IPS-NIHi7 (cell line): ENCODE data around the gene DPM3.
"Not testable (repeated sequence)": the region's sequence is repeated elsewhere in the genome, so short reads cannot be mapped to it uniquely, and the experiment has no call there.

Experiments
- DNase-seq: peaks from one replicate; pipeline ENCODE4 v3.0.0; 2012; ENCODE audit warnings: mixed read lengths; ENCODE audit errors: extremely low spot score

The DPM3 gene

GRCh38 chr1:155125511-155125945, 14.8 kb downstream of the DPM3 start:
- DNase-seq: no peak

GRCh38 chr1:155124503-155125463, 15.5 kb downstream of the DPM3 start:
- peak; percentile 24 for DNase-seq

DNA sequence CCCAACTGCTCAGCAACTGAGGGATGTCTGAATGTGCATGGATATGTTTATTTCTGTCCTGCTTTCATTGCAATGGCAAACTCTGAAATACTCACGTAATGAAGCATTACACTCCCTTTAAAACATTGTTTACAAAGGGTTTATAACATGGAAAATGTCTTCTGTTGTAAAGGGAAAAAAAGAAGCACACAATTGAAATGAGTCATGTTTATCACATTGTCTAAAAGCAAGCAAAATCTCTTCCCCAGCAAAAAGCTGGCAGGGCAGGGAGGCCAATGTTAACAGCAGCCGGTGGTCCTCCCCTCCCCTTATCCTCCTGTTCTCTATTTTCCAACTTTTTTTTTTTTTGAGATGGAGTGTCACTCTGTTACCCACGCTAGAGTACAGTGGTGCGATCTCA, 16.5 kb downstream of the DPM3 start:
- no peak for DNase-seq

- no peak for DNase-seq
Observed at GRCh38 chr1:155122308-155122707, 18.0 kb downstream of the DPM3 start.

DNA sequence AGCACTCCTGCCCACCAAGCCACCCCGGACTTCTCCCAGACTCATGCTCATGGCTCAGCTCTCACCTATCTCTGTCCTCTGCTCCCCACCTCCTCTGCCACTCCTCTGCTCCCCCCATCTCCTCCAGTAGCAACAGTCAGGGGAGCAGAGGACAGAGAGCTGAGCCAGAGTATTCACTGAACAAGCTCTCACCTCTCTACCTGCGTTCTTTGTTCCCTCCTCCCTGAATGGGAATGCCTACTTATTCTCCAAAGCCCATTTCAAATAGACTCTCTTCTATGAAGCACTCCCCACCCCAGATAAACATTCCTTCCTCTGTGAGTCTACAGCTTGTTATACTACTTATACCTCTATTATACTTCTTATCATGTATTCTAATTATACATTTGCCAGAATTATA, 19.1 kb downstream of the DPM3 start:
- DNase-seq: no peak

GRCh38 chr1:155120253-155120652, 20.1 kb downstream of the DPM3 start:
- no peak for DNase-seq

- DNase-seq: not testable (repeated sequence)
Observed at GRCh38 chr1:155118090-155118489, 22.2 kb downstream of the DPM3 start.

DNA sequence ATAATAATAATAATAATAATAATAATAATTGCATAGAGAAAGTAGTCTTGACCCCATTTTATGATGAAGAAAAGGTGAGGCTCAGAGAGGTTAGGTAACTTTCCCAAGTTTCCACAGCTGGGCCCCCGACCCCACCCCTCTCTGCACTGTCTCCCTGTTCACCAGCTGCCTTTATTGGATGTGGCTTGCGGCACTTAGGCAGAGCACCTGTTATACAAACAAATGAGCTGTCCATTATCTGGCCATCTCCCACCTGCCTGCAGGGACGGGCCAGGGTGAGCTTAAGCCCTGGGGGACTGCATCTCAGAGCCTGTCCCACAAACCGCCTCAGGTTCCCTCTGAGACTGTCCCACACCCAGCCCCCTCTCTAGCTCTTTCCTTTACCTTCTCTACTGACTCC, 22.7 kb downstream of the DPM3 start:
- no peak for DNase-seq

- DNase-seq: no peak
Observed at GRCh38 chr1:155116113-155116764, 24.1 kb downstream of the DPM3 start.

DNA sequence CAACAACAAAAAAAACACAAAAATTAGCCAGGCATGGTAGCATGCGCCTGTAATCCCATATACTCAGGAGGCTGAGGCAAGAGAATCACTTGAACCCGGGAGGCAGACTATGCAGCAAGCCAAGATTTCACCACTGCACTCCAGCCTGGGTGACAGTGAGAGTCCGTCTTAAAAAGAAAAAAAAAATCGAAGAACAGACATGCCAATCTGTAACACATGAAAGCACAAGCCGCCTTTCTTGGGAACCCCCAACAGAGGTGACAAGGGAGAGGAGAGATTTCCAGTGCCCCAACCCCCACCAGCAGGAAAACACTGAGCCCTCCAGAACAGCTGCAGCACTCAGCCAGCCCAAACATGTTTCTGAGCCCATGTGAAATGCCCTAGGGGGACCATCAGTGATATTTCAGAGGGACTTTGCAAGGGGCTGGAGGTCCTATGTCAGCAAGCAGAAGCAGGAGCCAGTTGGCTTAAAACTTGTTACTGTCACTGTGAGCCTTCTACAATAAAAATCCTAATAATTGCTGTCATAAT, 26.8 kb downstream of the DPM3 start:
- DNase-seq: no peak

DNA sequence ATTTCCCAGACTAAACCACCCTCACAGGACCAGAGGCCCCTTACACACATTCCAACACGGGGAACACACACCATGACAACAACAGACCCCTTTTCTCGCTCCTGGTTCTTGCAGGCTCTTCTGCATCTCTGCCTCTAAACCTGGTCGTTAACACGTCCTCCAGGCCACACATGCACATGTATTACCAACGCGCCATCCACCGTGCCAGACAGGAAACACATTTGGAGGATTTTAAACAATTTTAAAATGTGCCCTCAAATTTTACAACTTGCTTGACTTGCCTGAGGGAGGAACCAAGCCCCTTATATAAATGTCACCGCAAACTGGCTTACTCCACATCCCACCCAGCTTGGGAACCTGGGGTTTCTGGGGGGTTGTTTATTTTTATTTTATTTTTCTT, 29.5 kb downstream of the DPM3 start:
- no peak for DNase-seq

- no peak for DNase-seq
Observed at GRCh38 chr1:155110381-155110780, 29.9 kb downstream of the DPM3 start.

- no peak for DNase-seq
Observed at GRCh38 chr1:155108296-155108695, 32.0 kb downstream of the DPM3 start.

GRCh38 chr1:155107309-155108264, 32.7 kb downstream of the DPM3 start:
- DNase-seq: no peak

DNA sequence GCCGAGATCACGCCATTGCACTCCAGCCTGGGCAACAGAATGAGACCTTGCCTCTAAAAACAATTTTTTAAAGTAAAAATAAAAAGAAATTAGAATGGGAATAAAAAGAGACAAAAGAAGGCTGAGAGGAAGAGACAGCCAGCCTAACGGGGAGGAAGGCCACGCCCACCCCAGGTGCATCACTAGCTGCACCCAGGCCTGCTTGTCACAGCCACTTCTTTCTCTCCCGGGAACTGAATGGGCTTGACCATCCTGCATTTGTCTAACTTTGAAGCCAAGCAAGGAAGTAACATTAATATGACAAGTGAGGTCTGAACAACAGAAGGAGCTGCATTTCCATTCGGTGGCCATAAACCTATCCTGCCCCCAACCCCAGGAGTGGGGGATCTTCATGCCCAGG, 33.5 kb downstream of the DPM3 start:
- no peak for DNase-seq

DNA sequence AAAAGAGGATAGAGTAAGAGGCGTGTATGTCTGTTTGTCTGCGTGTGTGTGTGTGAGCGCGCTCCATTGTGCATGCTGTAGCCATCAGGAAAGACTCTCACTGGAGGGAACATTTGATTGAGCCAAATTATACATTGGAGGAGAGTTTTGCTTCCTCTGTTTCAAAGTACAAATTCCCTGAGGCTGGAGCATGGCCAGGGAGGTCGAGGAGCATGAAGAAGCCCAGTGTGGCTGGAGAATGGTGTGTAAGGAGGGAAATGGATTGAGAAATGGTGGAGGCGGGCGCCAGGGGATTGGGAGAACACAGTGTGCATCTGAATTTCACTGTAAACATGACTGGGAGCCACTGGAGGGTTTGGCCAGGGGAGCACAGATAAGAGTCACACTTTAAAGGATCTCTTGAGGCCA, 34.7 kb downstream of the DPM3 start:
- DNase-seq: no peak

- DNase-seq: no peak
Observed at GRCh38 chr1:155104605-155105534, 35.5 kb downstream of the DPM3 start.

DNA sequence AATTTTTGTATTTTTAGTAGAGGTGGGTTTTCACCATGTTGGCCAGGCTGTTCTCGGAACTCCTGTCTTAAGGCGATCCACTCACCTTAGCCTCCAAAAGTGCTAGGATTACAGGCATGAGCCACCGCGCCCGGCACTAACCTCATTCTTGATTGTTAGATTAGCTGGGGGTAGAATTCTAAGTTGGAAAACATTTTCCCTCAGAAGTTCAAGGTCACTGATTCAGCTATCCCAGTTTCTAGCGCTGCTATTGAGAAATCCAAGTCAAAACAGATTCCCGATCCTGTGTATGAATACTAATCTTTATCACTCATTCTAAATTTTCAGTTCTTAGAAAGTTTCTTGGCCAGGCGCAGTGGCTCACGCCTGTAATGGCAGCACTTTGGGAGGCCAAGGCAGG, 37.0 kb downstream of the DPM3 start:
- DNase-seq: no peak

DNA sequence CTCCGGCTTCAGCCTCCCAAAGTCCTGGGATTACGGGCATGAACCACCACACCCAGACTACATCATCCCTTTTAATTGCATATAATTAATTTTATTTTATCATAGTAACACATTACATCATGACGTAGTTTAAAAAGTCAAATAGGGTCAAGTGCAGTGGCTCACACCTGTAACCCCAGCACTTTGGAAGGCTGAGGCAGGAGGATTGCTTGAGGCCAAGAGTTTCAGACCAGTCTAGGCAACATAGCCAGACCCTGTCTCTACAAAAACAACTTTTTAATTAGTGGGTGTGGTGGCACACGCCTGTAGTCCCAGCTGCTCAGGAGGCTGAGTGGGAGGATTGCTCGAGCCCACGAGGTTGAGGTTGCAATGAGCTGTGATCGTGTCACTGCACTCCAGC, 41.0 kb downstream of the DPM3 start:
- no peak for DNase-seq

DNA sequence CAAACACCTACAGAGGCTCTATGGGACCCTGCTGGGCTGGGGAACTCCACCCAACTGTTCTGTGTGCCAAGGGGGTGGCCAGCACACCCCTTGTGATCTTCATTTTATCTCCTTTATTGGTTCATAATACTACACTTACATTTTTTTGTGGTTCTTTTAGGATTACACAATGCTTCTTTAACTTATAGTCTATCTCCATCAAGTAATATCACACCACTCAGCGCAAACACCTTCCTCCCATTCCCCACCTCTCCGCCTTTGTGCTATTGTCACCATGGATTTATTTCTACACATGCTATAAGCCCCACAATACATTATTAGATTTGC, 45.7 kb downstream of the DPM3 start:
- DNase-seq: no peak
